PFSK-1 (cell line): Measurements from ENCODE around the gene MAP1B.

ENCODE experiments used
- FOXP2 ChIP-seq: optimal IDR thresholded peaks from 2 replicates; pipeline ENCODE3; 2011; ENCODE audit warnings: borderline replicate concordance, control low read depth, inconsistent platforms; ENCODE audit not compliant: insufficient read depth; ENCODE audit errors: extremely low read length, extremely low read depth
- POLR2AphosphoS5 ChIP-seq: IDR thresholded peaks from 2 replicates; pipeline ENCODE4 v1.6.1; 2012; ENCODE audit warnings: low read depth, mild to moderate bottlenecking, control low read depth, low read length, moderate library complexity
- SIN3A ChIP-seq: IDR thresholded peaks from 2 replicates; pipeline ENCODE4 v1.6.1; 2012; ENCODE audit warnings: mild to moderate bottlenecking, low read length, moderate library complexity, borderline replicate concordance; ENCODE audit not compliant: insufficient read depth
- TAF1 ChIP-seq: IDR thresholded peaks from 2 replicates; pipeline ENCODE4 v1.6.1; 2012; ENCODE audit warnings: low read length, control low read depth, borderline replicate concordance; ENCODE audit not compliant: insufficient read depth
- TF ChIP-seq, protein P1 (sequence below), 2 experiments: IDR thresholded peaks; 2 replicates each; pipeline versions ENCODE4 v1.6.1 to v1.8.0; 2011 to 2012; ENCODE audit warnings: low read depth in 2 of 2, low read length in 2 of 2, control low read depth in 1 of 2, inconsistent platforms in 1 of 2, mild to moderate bottlenecking in 1 of 2, moderate library complexity in 1 of 2; ENCODE audit not compliant: insufficient read depth in 1 of 2

The MAP1B gene

DNA sequence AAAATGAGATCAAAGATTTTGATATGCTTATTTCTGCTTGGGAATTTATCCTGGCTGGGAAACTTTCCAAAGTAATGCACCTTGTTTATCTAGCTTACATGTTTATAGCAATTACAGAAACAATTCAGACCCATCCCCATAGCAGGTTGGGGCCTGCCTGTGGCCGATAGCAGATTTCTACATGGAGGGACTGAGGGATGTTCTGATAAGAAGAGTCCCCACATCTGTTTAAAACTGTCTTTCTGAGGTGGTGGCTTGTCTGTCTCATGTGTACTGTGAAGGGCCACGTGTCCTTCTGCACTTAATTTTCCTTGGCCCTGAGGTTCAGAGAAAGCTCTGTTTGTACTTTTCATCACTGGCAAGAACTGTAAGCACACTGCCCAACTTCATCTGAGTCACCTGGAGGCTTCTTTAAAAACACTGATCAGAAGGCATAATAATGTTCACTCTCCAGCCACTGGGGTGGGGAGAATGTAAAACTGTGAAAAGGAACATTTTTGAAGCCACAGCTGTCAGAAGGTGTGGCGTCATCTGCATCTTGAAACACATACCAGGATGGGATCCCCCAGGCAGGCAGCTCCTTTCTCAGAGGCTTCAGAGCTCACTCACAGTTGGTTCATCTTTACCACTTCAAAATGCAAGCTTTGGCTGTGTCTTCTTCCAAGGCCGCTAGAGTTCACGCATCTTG lies 80.3 kb downstream of the MAP1B start:
- no peak for TF ChIP-seq POLR2AphosphoS5
- no peak for TF ChIP-seq SIN3A
- TF ChIP-seq, protein P1, sequence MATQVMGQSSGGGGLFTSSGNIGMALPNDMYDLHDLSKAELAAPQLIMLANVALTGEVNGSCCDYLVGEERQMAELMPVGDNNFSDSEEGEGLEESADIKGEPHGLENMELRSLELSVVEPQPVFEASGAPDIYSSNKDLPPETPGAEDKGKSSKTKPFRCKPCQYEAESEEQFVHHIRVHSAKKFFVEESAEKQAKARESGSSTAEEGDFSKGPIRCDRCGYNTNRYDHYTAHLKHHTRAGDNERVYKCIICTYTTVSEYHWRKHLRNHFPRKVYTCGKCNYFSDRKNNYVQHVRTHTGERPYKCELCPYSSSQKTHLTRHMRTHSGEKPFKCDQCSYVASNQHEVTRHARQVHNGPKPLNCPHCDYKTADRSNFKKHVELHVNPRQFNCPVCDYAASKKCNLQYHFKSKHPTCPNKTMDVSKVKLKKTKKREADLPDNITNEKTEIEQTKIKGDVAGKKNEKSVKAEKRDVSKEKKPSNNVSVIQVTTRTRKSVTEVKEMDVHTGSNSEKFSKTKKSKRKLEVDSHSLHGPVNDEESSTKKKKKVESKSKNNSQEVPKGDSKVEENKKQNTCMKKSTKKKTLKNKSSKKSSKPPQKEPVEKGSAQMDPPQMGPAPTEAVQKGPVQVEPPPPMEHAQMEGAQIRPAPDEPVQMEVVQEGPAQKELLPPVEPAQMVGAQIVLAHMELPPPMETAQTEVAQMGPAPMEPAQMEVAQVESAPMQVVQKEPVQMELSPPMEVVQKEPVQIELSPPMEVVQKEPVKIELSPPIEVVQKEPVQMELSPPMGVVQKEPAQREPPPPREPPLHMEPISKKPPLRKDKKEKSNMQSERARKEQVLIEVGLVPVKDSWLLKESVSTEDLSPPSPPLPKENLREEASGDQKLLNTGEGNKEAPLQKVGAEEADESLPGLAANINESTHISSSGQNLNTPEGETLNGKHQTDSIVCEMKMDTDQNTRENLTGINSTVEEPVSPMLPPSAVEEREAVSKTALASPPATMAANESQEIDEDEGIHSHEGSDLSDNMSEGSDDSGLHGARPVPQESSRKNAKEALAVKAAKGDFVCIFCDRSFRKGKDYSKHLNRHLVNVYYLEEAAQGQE (IDR thresholded peaks at IDR 0.05; ENCODE audit: insufficient read depth in 1 of 2, low read depth in 2 of 2, low read length in 2 of 2) = no peak
- no peak for TF ChIP-seq TAF1
- TF ChIP-seq FOXP2 = no peak

- TF ChIP-seq, protein P1 (IDR thresholded peaks at IDR 0.05; ENCODE audit: insufficient read depth in 1 of 2, low read depth in 2 of 2, low read length in 2 of 2) = no peak
- TF ChIP-seq TAF1 (no peak), FOXP2 (no peak), SIN3A (no peak), POLR2AphosphoS5 (no peak)
Observed at GRCh38 chr5:72188166-72188565, 80.9 kb downstream of the MAP1B start.

DNA sequence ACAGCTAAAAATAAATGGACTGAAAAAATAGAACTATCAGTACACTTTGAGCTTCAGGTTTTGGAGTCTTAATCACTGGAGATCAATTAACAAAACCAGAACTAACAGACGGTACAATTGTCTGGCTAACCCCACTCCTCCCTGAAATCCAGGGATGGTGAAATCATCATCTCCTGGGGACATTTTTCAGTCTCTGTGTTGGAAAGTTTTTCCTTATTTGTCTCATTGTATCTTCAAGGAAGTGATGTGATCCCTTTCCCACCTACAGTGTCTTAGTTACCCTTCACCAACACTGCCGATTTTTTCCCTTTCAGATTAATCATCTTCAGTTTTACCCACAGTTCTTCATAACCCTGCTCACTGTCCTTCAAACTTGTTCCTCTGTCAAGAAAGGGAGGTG lies 81.9 kb downstream of the MAP1B start:
- TF ChIP-seq SIN3A = no peak
- TF ChIP-seq, protein P1 (IDR thresholded peaks at IDR 0.05; ENCODE audit: insufficient read depth in 1 of 2, low read depth in 2 of 2, low read length in 2 of 2) = no peak
- TF ChIP-seq FOXP2 = no peak

DNA sequence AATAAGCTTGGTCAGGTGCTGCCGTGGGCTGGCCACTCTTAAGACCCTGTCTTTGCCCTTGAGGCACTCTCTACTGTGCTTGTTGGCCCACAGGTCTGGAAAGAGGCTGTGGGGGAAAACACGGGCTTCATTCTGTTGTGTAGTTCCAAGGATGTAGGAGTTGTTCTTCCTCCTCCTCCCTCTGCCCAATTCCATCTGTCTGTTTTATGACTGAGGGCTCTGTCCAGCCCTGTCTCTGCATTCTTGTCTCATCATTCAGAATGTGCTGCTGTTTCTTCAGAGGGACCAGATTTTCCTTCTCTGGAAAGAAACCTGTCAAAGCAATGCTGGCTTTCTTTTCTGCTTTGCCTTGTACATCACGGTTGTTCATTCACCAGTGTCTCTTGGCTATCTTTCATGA lies 84.1 kb downstream of the MAP1B start:
- no peak for TF ChIP-seq TAF1
- no peak for TF ChIP-seq FOXP2
- TF ChIP-seq, protein P1 (IDR thresholded peaks at IDR 0.05; ENCODE audit: insufficient read depth in 1 of 2, low read depth in 2 of 2, low read length in 2 of 2) = peak in 1 of 2 experiments; percentile 75; a peak in 2 of 4 replicates
- TF ChIP-seq POLR2AphosphoS5 = no peak
- no peak for TF ChIP-seq SIN3A
